HG03354 (cell line): ENCODE data around the gene RNLS.
"Not testable (repeated sequence)": the region's sequence is repeated elsewhere in the genome, so short reads cannot be mapped to it uniquely, and the experiment has no call there.

Experiments used
- ATAC-seq: cut with Tn5 transposase; IDR thresholded peaks from one replicate; pipeline ENCODE4 v1.9.1; 2021; ENCODE audit warnings: mild to moderate bottlenecking; ENCODE audit not compliant: unreplicated experiment, poor library complexity, severe bottlenecking

RNLS gene

DNA sequence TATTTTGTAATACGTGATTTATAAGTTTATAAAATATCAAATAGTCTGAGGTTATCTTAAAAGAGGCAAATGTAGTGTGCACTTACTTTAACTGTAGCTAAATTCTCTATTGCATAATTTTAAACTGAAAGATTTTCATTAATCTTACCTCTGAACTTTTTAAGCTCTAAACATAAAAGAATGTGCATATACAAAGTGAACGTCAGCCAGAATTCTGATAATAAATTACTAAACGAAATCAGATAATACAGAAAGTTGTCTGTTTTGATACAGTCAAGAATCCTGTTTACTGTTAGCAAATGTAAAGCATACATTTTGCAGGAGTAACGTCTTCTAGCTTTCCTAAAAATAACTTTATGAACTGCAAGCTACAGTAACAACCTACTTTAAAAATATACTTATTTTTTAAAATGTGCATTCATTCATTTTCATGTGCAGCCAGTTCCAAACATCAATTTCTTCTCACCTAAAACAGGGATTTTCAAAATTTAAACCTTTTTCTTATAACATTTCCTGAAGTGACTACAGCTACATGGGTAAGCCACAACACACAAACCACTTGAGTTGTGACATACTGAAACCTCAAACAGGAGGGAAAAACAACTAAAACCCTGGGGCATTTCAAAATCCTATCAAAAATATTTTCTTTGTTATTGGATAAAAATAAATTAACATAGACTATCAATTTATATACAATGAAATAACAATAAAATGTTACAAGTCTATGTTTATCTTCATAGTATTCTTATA is 92.7 kb downstream of the RNLS start:
- no peak for ATAC-seq

DNA sequence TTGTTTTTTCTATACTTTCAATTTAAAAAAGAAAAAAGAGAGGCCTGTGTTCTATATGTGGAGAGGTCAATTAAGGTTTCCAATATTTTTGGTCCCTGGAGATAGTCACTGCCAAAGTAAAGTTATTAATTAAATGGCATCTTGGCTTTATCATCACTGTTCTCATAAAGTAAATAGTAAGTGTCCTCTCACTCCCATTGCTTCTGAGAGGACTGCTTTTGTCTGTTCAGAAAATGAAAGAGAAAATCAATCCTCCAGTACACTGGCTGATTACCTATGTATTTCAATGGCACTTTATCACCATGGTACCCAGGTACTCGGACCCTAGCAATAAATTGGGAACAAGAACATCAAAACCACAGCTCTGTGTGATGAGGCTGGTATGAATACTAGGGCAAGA is 94.0 kb downstream of the RNLS start:
- no peak for ATAC-seq

DNA sequence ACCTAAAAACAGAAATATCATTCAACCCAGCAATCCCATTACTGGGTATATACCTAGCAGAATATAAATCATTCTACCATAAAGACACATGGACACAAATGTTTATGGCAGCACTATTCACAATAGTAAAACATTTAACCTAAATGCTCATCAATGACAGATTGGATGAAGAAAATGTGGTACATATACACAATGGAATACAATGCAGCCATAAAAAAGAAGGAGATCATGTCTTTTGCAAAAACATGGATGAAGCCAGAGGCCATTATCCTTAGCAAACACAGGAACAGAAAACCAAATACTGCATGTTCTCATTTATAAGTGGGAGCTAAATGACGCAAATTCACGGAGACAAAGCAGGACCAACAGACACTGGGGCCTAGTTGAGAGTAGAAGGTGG is 96.3 kb downstream of the RNLS start:
- ATAC-seq = not testable (repeated sequence)

DNA sequence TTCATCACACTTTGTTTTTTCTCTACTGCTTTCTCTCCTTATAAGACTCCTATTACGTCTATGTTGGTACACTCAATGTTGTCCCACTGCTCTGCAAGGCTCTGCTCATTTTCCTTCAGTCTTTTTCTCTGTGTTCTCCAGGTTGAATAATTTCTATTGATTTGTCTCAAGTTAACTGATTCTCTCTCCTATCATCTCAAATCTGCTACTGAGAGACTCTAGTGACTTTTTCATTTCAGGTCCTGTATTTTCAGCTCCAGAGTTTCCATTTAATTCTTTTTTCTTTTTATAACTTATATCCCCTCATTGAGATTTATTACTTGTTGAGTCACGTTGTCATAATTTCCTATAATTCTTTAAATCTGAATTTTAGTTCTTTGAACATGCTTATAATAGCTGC is 100.9 kb downstream of the RNLS start:
- no peak for ATAC-seq

DNA sequence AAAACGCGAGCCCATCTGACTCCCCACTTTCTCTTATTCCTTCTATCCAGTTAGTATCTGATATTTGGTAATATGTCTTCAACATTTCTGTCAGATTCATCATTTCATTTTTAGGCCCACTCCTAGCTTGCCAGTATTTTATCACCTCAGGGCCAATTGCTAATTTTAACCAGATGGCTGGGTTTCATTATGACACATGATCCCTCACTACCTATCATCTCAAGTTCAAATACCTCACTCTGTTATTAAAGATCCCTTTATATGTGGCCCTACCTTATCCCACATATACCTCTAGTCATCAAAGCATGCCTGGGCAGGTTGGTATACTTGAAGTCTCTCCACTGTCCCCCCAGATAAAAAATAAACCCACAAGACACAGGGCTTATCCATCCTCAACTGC is 104.9 kb downstream of the RNLS start:
- no peak for ATAC-seq

DNA sequence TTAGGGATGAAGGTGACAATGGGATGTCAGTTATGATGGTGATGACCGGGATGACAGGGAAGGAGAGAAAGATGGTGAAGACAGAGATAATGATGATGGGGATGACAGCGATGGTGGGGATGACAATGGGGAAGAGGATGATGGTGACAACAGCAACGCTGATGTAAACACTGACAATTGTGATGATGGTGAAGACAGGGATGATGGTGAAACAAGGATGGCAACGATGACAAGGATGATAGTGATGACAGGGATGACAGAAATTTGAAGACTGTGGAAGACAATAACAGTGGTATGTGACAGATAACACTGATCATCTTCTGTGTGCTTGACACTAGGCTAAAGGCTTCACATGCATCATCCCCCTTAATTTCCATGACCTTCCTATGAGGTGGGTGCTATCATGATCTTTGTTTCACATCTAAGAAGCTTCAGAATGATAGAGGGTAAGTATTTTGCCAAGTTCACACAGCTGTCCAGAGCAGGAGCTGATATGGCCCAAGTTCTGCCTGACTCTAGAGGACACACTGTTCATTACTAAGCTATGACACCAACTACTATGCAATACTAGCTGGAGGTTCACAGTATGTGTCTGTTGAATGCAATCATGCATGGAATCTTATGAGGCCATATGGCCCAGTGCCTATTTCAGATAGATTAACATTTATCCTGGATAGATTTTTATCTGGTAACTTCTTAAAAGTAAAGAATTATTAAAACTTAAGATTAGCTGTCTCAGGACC is 105.6 kb downstream of the RNLS start:
- no peak for ATAC-seq

DNA sequence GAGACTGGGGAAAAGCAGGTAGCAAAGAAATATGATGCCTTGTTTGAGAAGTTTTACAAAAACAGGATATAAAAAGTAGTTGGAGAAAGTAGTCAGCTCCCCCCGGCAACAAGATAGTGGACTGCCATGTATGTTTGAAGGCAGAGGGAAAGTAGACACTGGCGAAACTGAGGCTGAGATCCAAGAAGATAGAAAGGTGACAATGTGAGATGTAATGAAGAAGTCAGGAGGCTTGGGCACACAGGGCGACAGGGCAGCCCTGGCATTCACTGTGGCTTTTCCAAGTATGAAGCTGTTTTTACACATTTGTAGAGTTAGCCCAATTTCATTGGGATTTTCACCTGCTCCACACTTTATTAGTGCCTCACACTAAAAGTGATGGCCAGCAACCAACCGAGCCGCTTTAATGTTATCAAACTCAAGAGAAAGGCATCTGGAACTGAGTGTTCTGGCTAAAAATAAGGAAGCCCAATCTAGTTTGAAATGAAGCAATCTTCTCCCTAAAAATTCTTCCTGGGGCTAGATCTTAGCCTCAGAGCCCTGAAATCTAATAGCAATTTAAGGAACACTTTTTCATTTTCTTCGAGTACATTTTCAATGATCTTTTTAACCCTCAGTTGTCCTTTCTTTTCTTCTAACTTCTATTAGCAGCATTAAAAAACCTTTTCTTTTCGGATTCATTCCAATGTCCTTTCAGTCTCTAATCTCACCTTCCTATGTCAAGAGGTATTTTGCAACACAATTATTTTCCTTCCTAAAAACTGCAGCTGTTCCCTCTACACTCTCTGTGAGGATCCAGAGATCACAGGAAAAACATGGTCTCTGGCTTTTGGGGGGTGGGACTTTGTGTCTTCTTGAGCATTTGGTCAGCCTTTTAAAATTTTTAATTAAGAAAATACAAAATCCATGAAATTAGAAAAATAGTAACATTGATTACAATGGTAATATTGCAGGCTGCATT is 108.0 kb downstream of the RNLS start:
- ATAC-seq = no peak

DNA sequence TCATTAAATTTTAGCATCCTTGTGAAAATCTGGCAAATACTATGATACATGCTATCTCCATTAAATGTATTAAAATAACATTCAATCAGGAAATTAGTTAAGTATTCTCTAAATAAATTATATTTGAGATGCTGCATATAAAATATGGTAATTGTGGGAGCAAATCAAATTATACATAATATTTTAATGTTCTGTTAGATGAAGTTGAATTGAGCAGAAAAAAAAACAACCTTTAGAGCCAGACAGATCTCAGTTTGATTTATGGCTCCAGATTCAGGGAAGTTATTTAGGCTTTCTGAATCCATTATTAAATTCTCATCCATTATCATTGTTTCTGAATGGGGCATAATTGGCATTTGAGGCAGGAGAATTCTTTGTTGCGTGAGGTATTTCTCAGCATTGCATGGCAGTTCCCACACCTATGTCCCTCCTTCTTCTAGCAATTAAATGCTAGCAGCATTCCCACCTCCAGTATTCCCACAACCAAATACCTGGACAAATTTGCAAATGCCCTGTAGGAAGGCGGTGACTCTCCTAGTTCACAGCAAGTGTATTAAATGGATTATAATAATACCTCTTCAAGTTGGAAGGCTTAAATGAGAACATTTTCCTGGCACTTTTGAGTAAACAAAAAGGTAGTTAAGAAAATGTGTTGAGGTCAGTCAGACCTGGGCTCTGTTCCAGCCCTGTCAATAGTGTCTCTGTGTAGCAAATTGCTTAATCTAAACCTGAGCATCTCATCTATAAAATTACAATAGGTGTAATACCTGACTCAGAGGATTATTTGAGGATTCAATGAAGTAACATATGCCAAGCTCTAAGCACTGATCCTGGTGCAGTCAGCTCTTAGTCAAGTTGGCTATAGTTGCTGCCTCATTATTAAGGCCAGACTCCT is 108.9 kb downstream of the RNLS start:
- no peak for ATAC-seq

DNA sequence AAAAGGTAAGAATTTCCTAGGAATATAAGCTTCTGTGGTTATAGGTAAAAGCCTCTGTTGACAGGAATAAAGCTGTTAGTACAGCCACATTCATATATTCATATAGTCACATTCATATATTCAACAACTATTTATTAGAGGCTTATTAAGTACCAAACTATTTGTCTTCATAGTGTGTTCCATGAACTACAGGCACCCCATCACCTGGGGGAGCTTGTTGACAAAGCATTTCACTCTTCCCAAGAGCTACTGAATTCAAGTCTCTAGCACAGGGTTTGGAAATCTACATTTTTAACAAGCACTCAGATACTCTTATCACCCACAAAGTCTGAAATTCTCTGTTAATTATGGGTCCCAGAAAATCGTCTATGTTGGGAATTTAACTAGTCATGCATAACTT is 110.6 kb downstream of the RNLS start:
- no peak for ATAC-seq

DNA sequence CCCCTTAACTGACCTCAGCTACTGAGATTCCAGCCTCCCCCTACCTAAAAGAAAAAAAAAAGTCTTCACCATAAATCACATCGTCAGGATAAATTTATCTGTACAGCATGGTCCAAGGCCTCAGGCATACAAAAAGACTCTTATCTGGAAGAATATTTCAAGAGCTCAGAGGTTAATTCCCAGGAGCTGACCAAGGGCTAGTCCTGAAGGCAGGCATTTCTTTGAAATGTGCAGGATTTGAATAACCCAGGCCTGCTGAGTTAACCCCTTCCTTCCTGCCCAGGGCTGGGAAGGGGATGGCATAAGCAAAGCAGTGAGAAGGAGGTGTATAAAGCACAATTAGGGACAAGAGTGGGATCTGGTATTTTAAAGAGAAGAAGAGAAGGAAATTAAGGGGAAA is 111.2 kb downstream of the RNLS start:
- ATAC-seq = no peak

DNA sequence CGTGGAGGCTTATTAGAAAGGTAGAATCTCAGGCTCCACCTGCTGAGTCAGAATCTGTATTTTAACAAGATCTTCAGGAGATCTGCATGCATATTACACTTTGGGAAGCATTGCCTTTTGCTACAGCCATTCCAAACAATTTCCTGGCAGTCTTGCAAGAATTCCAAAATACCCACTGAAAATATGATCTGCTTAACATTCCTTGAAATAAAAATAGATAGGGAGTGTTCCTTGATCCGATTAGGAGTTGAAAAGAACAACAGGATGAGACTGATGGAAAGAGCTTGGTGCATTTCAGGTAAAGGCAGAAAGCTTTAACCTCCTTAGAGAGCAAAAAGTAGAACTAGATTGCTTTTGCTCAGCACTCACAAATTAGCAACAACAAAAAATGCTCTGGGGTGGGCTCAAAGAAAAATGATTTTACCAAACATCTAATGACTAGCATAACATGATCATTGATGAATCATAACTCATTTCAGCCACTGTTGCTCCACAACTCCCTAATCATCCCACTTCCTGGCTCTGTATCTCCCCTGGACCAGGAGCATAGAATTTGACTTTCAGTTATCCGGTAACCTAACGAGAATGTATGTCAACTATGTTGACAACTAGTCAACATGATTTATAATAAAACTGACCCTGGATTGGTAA is 115.2 kb downstream of the RNLS start:
- no peak for ATAC-seq

DNA sequence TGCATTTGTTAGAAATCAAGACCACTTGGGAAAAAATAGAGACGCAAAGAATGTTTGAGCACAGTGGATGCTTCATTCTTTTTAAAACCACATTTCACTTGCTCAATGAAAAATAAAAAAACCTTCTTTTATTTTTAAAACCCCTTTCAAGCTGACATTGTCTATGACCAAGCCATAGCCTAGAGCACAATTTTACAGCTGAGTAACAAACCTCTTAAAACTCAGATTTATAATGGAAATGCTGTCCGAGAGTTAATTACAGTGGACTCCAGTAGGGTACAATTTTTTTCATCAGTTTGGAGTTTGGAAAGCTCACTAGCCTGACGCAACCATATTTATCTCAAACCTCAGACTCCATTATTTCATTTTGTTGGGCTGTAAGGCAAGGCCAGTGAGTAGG is 116.3 kb downstream of the RNLS start:
- ATAC-seq = no peak

DNA sequence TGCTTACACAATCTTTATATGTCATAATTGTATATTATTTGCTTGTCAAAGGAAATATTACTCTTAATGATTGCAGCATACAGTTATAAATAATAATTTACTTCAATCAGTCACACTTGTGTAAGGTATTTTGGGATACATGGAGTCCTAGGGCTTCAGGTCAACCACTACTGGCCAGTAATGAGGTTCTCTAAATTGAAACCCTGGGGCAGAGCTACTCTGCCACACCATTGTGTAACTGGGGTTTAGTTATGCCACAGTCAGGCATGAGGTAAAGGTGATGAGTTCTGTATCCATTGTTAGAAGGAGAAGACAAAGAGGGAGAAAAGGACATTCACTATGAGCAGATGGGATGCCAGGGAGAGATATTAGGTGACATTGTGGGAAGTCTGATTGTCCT is 117.4 kb downstream of the RNLS start:
- no peak for ATAC-seq

DNA sequence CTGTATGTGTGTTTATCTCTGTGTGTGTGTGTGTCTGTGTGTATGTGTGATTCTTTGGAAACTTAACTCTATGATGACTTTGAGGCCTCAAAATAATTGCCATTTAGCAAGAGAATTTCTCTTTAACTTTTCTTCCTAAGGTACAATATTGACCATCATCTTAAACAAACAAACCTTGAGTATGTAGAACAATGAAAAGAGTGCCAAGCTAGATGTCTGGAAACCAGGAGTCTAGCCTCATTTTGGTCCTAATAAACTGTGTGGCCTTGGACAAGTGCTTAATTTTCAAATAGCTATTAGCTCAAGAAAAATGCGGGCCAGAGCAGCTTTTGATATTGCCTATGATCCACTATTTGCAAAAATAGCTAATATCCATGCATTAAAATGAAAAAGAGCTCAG is 119.3 kb downstream of the RNLS start:
- no peak for ATAC-seq

DNA sequence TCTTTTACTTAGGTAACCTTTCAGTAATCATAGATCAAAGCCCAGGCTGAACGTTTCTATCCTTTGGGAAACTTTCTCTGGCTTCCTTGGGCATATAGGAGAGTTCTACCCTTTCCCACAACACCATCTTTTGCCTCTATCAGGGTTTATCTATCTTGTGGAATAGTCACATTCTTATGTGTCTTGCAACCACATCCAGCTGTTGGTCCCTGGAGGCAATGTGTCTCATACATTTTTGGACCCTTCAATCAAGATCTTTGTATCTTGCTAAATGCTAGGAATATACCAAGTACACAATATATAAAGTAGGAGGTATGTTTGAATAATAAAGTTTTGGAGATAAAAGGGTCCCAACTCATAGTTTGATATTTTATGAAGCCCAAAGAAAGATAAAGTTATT is 121.7 kb downstream of the RNLS start:
- no peak for ATAC-seq

DNA sequence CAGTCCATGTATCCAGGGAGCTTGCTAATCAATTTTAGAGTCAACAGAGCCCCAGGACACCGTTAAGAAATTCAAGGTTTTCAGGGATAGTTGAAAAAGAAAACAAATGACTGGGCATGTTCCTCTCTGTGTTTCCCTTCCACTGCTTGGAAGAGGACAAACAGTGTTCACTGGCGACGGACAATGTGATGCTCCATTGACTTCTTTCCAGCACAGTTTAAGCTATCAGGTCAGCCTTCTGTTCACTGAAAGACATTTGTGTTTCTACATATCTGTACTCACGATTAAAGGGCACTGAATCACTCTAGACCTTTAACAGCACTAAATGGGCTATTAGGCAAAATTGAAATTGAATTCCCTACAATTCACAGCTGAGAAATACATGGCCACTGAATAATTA is 123.6 kb downstream of the RNLS start:
- no peak for ATAC-seq

DNA sequence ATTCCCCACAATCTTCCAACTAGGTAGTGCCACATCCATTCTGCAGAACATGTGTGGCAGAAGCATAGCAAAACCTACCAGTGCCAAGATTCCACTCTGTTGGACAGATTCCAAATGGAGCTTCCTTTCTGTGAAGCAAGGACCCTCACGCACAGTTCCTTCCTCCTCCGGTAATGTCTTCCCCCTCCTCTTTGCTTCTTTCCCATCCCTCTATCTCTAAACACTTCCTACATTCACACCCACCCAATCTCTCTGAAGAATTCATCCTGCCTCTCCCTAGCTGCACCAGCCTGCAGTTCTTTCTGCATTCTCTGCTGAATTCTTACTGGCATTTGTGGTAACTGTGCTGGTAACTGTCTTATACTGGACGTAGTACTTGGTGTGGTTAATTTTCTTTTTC is 124.9 kb downstream of the RNLS start:
- ATAC-seq = no peak

DNA sequence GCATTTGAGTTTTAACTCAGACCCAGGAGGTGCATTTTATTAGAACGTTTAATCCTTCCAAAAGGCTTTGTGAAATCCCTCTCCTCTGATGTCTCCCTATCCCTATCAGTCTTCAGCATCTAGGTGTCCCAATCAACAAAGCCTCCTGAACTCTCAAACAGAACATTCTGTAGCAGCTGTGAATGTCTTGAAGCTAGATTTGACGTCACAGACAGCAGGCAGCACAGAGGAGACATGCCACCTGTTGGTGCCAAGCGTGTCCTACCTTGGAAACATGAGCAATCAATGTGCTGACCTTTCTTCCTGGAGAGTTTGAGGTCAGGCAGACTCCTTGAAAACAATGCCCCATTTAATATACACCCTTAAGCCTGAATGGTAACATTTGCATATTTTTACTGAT is 125.5 kb downstream of the RNLS start:
- ATAC-seq = no peak

DNA sequence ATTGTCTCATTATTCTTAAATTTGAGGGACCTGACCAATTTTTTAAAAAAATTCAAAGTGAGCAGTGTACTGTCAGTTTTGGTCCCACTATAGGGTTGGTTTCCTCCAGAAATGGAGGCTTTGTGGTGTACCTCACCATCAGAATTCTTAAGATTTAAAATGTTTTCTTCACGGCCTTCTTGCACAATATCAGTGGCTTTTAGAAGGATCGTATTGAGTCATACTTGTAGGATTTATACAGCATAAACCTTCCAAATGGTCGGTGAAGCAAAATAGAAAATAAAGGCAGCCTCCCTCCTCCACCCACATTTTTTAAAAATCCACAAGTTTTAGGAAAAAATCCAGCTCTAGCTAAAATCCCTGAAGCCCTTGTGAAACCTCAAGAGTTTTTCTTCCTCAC is 126.4 kb downstream of the RNLS start:
- no peak for ATAC-seq
